Measurements from ENCODE around the gene RCN2.

DNA sequence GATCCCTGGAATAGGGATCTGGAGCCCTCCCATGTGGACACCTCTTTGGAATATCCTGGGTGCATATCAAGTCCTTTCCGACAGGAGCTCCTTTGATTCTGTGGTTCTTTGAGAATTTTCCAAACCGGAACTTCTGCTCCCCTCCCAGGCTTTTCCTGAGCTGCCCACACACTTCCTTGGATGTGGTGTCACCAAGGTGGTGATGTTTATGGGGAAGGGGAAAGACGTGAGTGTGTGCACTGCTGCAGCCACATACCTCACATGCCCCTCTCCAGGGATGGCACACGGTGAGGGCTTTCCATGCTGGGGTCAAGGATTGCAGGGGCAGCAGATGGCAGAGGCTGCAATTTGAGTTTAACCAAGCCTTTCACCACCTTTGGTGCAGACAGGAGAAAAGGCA lies 35.5 kb downstream of the RCN2 start:
- TF ChIP-seq ZFX (IDR thresholded peaks at IDR 0.05), result no peak
- TF ChIP-seq CTCF (conservative IDR thresholded peaks at IDR 0.05), result no peak
